ENCODE measurements around the gene VAC14.

GRCh38 chr16:70781800-70782199 lies 19.2 kb downstream of the VAC14 start:
- TF ChIP-seq CTCF (IDR thresholded peaks at IDR 0.05) (no peak), POLR2A (IDR thresholded peaks at IDR 0.05) (no peak)

Measured in esophagus squamous epithelium (tissue), 4 donors.